Hepatocyte (in vitro differentiated cells): Measurements from ENCODE around the gene GFER.

ENCODE experiments used
- CTCF ChIP-seq: fragments of 200-600 bp; sonication (generic); IDR thresholded peaks from 2 replicates; pipeline ENCODE4 v1.5.1; 2016; ENCODE audit warnings: antibody characterized with exemption, mild to moderate bottlenecking; ENCODE audit not compliant: poor library complexity
- EZH2 ChIP-seq: fragments of 200-600 bp; sonication (generic); IDR thresholded peaks from 2 replicates; pipeline ENCODE4 v1.6.1; 2016; ENCODE audit warnings: antibody characterized with exemption, mild to moderate bottlenecking, borderline replicate concordance

GRCh38 chr16:1972490-1972877 lies 11.5 kb upstream of the GFER start:
- TF ChIP-seq CTCF (no peak), EZH2 (no peak)
